Testis (tissue), 3 donors: ENCODE data around the gene GIGYF1. TPM values are rescaled to one million over a fixed set of nuclear protein-coding genes. Genes with fewer than 3 reads are reported as not detected.

ENCODE experiments used
- DNase-seq: peaks from one replicate; pipeline ENCODE4 v3.0.0-alpha.2; 2019
- H3K27ac ChIP-seq, 2 donors: fragments of 200-600 bp; sonication (generic); one replicate each; pipeline ENCODE4 v1.5.1; 2019
- H3K27me3 ChIP-seq: fragments of 200-600 bp; sonication (generic); one replicate; pipeline ENCODE4 v1.5.1; 2019
- H3K36me3 ChIP-seq: fragments of 200-600 bp; sonication (generic); one replicate; pipeline ENCODE4 v1.5.1; 2017; ENCODE audit warnings: low read depth; ENCODE audit errors: missing control alignments
- H3K4me1 ChIP-seq: fragments of 200-600 bp; sonication (generic); one replicate; pipeline ENCODE4 v1.5.1; 2019
- H3K4me3 ChIP-seq, 2 donors: fragments of 200-600 bp; sonication (generic); one replicate each; pipeline ENCODE4 v1.5.1; 2017 to 2019
- H3K9me3 ChIP-seq: fragments of 200-600 bp; sonication (generic); one replicate; pipeline ENCODE4 v1.5.1; 2017
- CTCF ChIP-seq, 3 experiments: fragments of 450-650 bp in 2 of 3; fragments of 200-600 bp in 1 of 3; sonication (generic) in 1 of 3; IDR thresholded peaks; one replicate each; pipeline ENCODE4 v1.5.1; 2016 to 2019; ENCODE audit warnings: antibody characterized with exemption in 3 of 3, mild to moderate bottlenecking in 2 of 3, moderate library complexity in 1 of 3
- POLR2A ChIP-seq: fragments of 450-650 bp; IDR thresholded peaks from one replicate; pipeline ENCODE4 v1.6.1; 2017; ENCODE audit warnings: antibody characterized with exemption, mild to moderate bottlenecking, moderate library complexity
- WGBS, 2 donors: methylation state at CpG; one replicate each; pipeline ENCODE4 v1.1.5; 2018; 5-methylcytosine and 5-hydroxymethylcytosine counted together
- intact Hi-C: fragments of 100-400 bp; cut with DNase I; formaldehyde crosslinking; loops from one replicate; pipeline ENCODE4 v1.15.1; 2023; ENCODE audit warnings: low total_unique reads
- polyA plus RNA-seq: library from polyadenylated mRNA; stranded (reverse); fragments of 350-450 nt; fragmentation: Illumina TruSeq; extraction: RNeasy Lipid Tissue Mini Kit (QIAGEN cat#74804); gene quantifications from one replicate; pipeline ENCODE4 v1.2.3, GENCODE V29; 2014; ENCODE audit warnings: low read depth, low replicate concordance; ENCODE audit not compliant: insufficient read depth
- total RNA-seq, 2 donors: library from RNA; depleted of rRNA; stranded (reverse); fragments of >200 nt; gene quantifications; one replicate each; pipeline ENCODE4 v1.2.3, GENCODE V29; 2016

The GIGYF1 gene
- total and polyA plus RNA-seq, 3 donors from 2014 or later = 40.5 to 106 (median 105) TPM

- H3K4me1 ChIP-seq = peaks cover 32% of the 10 kb centered on the region
- H3K36me3 ChIP-seq = no peaks in the 10 kb centered on the region
- no peaks in the 10 kb centered on the region for H3K27me3 ChIP-seq
- no peak overlapping the region for H3K4me3 ChIP-seq
- peak; percentile 51 for DNase-seq
- H3K27ac ChIP-seq = no peak overlapping the region
- intact Hi-C loops = no loop called here
- 67 to 80% methylated on average over 20 to 33 of the region's 33 CpGs for WGBS, 2 donors
- H3K9me3 ChIP-seq = no peaks in the 10 kb centered on the region
- TF ChIP-seq POLR2A (no peak), CTCF (IDR thresholded peaks at IDR 0.05) (no peak)
These were observed 7.7 kb downstream of the GIGYF1 start for GRCh38 chr7:100686201-100686821.

GRCh38 chr7:100685631-100686145, 8.4 kb downstream of the GIGYF1 start:
- Histone ChIP-seq H3K27me3 (no peaks in the 10 kb centered on the region), H3K4me3 (no peak overlapping the region), H3K36me3 (no peaks in the 10 kb centered on the region), H3K27ac (no peak overlapping the region), H3K4me1 (peaks cover 29% of the 10 kb centered on the region), H3K9me3 (no peaks in the 10 kb centered on the region)
- 89 to 90% methylated on average over 15 to 17 of the region's 17 CpGs for WGBS, 2 donors
- no peak for DNase-seq
- no peak for TF ChIP-seq POLR2A
- no peak for TF ChIP-seq CTCF (IDR thresholded peaks at IDR 0.05)
- intact Hi-C loops = no loop called here

- no peaks in the 10 kb centered on the region for H3K36me3 ChIP-seq
- TF ChIP-seq CTCF (IDR thresholded peaks at IDR 0.05) = no peak
- TF ChIP-seq POLR2A = no peak
- DNase-seq = no peak
- peaks cover 29% of the 10 kb centered on the region for H3K4me1 ChIP-seq
- H3K27ac ChIP-seq = no peak overlapping the region
- no peak overlapping the region for H3K4me3 ChIP-seq
- WGBS, 2 donors = 88 to 94% methylated on average over 14 to 15 of the region's 18 CpGs
- no peaks in the 10 kb centered on the region for H3K9me3 ChIP-seq
- intact Hi-C loops = no loop called here
- H3K27me3 ChIP-seq = no peaks in the 10 kb centered on the region
These were observed 8.9 kb downstream of the GIGYF1 start for GRCh38 chr7:100685049-100685605.

GRCh38 chr7:100684534-100685042, 9.5 kb downstream of the GIGYF1 start:
- intact Hi-C loops = no loop called here
- TF ChIP-seq POLR2A (no peak), CTCF (IDR thresholded peaks at IDR 0.05) (no peak)
- no peaks in the 10 kb centered on the region for H3K27me3 ChIP-seq
- 84 to 96% methylated on average over 5 to 16 of the region's 16 CpGs for WGBS, 2 donors
- no peak overlapping the region for H3K27ac ChIP-seq
- no peaks in the 10 kb centered on the region for H3K36me3 ChIP-seq
- H3K4me1 ChIP-seq = peaks cover 33% of the 10 kb centered on the region
- no peaks in the 10 kb centered on the region for H3K9me3 ChIP-seq
- no peak for DNase-seq
- no peak overlapping the region for H3K4me3 ChIP-seq
